GM21423 (cell line): ENCODE data around the gene SLC16A14.
"Not testable (repeated sequence)": the region's sequence is repeated elsewhere in the genome, so short reads cannot be mapped to it uniquely, and the experiment has no call there.

Experiments
- ATAC-seq: cut with Tn5 transposase; IDR thresholded peaks from one replicate; pipeline ENCODE4 v1.9.1; 2021; ENCODE audit warnings: mild to moderate bottlenecking, moderate library complexity; ENCODE audit not compliant: unreplicated experiment

SLC16A14 gene, protein sequence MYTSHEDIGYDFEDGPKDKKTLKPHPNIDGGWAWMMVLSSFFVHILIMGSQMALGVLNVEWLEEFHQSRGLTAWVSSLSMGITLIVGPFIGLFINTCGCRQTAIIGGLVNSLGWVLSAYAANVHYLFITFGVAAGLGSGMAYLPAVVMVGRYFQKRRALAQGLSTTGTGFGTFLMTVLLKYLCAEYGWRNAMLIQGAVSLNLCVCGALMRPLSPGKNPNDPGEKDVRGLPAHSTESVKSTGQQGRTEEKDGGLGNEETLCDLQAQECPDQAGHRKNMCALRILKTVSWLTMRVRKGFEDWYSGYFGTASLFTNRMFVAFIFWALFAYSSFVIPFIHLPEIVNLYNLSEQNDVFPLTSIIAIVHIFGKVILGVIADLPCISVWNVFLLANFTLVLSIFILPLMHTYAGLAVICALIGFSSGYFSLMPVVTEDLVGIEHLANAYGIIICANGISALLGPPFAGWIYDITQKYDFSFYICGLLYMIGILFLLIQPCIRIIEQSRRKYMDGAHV

DNA sequence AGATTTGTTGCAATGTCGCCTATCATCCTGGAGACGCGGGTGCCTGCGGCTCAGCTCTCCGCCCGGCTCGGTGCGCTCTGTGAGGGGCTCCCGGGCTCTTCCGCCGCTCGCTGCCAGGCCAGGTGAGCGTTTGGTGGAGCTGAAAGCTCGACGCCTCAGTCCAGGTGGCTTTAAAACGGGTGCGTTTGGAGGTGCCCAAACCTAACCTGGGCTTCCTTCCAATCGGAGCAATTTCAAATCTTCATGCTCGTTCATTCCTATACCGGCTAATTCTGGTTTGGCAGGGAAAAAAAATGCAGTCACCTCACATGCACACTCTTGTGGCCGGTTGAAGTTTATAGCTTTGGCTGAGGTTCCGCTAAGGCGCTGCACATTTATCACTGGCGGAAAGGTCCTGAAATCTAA lies at the start of gene SLC16A14:
Gene SLC16A14 (minus strand): TSS at position 274 of the 405 bp plus-strand sequence. CDS start 9,572 bp downstream, outside the sequence.
- no peak for ATAC-seq

DNA sequence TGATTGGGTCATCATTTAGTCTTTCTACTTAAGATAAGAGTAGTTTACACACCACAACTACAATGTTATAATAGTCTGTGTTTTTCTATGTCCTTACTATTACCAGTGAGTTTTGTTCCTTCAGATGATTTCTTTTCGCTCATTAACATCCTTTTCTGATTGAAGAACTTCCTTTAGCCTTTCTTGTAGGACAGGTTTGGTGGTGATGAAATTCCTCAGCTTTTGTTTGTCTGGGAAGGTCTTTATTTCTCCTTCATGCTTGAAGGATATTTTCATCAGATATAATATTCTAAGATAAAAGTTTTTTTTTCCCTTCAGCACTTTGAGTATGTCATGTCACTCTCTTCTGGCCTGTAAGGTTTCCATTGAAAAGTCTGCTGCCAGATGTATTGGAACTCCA lies 38.0 kb upstream of the SLC16A14 start:
- ATAC-seq: no peak

DNA sequence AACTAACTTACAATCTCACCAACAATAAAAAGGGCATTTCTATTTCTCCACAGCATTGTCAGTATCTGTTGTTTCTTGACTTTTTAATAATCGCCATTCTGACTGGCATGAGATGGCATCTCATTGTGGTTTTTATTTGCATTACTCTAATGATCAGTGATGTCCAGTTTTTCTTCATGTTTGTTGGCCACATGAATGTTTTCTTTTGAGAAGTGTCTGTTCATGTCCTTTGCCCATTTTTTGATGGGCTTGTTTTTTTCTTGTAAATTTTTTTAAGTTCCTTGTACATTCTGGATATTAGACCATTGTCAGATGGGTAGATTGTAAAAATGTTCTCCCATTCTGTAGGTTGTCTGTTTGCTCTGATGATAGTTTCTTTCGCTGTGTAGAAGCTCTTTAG lies 33.2 kb upstream of the SLC16A14 start:
- ATAC-seq: not testable (repeated sequence)

DNA sequence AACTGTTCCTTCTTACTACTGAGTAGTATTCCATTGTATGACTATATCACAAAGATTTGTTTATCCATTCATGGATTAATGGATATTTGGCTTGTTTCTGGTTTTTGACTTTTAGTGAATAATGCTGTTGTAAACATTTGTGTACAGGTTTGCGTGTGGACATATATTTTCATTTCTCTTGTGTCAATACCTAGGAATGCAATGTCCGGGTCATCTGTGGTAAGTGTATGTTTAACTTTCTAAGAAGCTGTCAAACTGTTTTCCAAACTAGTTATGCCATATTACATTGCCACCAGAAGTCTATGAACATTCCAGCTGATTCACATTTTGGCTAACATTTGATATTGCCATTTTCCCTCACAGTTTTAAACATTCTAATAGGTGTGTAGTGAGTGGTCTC lies 29.1 kb upstream of the SLC16A14 start:
- ATAC-seq: no peak

DNA sequence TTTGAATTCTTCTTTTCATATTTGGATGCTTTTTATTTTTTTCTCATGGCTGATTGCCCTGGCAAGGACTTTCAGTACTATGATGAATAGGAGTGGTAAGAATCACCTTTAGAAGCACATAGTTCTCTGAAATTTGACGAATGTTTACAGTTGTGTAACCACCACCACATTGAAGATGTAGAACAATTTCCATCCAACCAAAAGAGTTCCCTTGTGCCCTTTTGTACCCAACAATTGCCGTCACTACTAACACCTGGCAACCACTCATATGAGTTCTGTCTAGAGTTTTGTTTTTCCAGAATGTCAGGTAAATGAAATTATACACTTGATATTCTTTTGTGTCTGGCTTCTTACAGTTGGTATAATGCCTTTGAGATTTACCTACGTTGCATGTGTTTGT lies 28.7 kb upstream of the SLC16A14 start:
- ATAC-seq: no peak

DNA sequence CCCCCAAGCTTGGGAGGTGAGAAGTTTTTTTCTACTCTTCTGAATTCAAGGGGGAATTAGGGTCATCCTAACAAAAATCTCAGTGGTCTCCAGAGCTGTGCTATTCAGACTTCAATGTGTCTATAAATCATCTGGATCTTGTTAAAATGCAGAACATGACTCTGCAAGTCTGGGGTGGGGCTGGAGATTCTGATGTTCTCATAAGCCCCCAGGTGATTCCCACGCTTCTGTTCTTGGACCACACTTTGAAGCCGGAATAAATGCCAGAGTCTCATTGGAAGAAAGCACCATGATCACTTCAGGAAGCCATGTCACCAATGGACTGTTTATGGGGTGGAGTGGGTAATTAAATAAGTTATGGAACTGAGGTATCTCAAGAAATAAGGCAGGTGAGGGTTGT lies 22.2 kb upstream of the SLC16A14 start:
- ATAC-seq: no peak

DNA sequence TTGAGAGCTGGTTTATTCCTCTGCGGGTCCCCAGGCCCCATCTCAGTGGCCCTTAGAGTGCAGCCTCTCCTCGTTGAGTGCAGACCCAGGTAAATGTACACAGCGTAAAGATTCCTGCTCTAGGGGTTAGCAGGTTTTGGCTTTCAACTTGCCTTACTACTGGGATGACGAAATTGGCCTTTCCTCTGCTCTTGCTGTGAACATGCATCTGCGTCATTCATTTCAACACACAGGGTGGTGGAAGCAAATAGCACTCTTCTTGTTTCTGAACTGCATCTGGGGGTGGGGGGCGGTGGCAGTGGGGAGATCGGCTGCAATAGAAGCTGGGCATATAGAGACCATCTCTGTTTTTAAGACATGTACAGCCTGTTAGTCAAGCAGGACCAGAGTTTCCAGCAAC lies 16.5 kb upstream of the SLC16A14 start:
- no peak for ATAC-seq

DNA sequence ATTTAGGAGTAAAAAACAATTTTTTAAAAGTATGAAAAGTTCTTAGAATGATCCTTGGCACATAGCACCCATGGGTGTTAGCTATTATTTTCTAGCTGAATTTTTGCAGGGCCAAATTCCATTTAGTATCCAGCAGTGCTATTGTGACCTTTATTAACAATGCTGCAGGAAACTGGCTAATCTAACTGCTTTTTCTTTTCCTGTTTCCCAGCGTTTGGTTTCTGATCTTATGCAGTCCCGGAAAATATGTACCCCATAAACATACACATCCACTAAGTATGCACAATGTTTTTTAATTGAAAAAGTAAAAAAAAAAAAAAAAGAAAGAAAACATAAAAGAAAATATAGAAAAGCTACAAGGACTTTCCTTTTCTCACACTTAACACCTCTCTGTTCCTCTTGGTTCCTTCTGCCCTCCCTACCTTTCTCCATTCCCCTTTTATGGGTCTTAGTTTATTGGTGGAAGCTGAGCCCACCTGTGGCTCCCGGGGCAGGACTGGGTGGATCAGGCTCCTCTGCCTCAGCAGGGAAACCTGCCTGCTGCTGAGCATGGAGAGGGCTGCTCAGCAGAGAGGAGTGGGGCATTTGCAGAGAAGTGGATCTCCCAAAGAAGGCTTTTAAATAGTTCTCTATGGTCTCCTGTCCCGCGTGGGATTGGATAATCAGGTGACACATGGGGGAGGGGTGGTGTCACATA lies 9.3 kb upstream of the SLC16A14 start:
- no peak for ATAC-seq

DNA sequence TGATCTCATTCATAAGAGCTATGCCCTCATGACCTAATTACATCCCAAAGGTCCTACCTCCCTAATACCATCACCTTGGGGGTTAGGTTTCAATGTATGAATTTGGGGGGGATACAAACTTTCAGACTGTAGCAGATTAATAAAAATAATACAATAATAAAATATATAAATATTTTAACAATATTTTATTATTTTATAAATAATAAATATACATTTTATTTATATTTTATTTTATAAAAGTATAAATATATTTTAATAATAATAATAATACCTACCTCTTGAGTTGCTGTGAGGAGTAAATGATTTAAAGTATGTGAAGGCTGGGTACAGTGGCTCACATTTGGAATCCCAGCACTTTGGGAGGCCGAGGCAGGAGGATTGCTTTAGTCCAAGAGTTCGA lies 8.1 kb upstream of the SLC16A14 start:
- no peak for ATAC-seq

DNA sequence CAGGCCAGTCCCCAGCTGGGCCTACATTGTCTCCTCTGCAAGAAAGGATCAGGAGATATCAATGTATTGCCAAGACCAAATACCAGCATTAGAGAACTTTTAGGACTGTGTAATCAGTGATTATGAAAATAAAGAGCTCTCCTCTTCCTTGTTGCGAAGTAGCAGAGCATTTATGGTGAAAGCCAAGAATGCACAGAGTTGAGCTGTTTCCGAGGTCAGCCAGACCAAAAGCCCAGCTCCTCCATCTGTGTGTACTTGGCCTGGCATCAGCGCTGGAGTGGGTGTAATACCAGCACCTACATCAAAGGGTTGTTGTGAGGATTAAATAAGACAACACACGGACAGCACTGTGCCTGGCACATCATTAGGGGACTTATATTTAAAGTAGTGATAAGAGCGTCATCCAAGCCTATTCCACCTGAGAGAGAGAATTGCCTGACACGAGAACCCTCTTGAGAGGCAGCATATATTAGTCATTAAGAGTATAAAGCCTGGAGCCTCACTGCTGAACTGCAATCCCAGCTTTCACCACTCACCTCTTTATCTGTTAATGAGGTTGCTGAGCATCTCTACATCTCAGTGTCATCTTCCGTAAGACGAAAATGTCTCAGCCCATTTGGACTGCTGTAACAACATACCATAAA lies 7.4 kb upstream of the SLC16A14 start:
- ATAC-seq: no peak

DNA sequence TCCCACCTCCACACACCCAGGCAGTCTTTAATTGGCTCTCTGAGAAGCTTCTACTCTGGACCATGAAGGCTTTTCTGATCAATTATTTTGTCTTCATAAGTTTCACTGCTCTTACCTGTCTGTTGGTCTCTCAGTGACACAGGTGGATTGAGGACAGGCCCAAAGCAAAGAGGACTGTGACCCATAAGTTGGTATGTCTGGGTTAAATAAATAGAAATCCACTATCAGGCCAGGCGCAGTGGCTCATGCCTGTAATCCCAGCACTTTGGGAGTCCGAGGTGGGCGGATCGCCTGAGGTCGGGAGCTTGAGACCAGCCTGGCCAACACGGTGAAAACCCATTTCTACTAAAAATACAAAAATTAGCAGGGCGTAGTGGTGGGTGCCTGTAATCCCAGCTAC lies 2.7 kb upstream of the SLC16A14 start:
- no peak for ATAC-seq

DNA sequence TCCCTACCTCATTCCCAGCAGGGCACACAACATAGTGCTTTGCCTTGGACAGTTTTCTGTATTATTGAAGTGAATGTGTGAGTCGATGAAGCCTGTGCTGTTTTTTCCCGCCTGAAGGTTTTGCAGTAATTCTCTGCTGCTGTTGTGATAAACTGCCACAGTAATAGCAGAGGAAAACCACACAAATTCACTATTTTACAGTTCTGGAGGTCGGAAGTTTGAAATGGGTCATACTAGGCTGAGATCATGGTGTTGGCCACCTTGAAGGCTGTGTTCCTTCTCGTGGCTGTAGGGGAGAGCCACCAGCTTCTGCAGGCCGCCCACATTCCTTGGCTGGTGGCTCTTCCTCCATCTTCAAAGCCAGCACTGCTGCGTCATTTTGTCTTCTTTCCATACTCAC lies 678 bp upstream of the SLC16A14 start:
- no peak for ATAC-seq

DNA sequence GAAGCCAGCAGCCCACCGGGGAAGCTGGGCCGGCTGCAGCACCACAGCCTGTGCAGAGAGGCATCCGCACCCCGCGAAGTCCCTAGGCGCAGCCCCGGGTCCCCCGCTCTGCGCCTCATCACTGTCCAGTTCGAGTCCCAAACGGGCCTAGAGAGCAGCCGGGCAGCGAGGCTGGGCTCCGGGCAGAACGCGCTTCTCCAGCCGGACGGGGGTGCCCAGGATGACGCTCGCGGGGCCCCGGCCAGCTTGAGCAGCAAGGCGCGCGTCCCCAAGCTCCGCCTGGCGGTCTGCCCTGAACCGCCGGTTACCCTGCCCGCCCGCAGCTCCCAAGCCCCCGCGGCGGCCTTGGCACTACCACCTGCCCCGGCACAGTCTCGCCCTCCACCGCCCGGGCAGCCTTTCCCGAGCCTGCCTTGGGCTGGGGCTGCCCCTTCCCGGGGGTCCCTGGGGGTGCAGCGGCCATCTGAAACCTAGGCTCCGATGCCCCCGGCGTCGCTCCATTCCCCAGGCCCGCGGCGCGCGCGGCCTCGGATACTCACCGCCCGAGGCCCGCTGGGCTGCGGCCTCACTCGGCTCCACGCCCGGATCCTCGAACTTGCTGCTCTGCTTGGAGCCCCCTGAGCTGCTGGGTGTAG lies 591 bp downstream of the SLC16A14 start:
- no peak for ATAC-seq

DNA sequence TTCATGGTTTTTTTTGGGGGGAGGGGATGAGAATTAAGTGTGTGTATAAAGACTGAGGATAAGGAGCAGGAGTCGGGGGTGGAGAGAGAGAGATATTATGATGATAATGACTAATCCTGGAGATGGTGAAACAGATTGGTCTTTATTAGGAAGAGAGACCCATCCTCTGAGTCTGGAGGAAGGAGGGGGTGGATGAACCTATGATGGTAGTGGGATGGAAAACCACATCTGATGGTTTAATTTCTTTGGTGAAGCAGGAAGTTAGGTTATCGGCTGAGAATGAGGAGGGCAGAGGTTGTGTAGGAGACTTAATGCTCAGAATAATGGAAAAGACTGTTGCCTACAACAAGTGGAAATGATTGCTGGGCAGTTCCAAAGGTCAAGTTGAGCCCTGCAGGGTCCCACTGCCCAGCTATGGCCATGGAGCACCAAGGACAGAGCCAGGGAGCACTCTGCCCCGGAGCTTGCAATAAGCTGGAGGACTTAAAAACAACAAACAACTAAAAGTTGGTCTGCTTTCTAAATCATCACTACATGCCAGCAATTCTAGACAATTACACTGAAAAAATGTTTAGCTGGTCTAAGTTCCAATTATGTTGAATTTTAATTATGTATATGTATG lies 7.9 kb downstream of the SLC16A14 start:
- no peak for ATAC-seq

DNA sequence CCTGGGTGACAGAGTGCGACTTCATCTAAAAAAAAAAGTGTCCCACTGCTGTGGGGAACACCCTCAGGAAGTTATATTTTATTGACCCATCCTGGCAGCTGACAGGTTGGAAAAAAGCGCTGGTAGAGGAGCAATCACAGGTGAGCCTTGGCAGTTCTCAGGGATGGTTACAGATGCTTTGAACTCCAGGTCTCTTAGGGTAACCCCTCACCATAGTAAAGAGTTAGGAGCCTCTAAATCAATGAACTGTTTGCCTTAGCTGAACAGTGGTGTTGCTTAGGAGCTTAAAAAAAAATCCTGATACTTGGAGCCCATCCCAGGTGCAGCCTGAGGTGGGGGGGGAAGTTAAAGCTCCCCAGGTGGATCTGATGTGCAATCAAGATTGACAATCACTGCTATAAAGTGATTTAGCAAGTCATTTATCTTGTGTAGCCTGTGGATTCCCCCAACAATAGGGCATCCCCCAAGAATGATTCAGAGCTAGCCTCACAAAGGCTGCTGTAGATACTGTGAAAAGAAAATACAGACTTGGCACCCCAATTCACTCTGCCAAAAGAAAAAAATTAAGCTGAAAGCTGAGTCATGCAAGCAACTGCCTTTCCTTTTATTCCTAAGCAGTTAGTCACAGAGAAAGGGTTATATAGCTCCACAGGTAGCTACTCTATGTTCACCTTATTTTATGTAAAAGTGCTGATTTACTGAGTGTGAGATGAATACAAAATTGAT lies 14.8 kb downstream of the SLC16A14 start:
- no peak for ATAC-seq

DNA sequence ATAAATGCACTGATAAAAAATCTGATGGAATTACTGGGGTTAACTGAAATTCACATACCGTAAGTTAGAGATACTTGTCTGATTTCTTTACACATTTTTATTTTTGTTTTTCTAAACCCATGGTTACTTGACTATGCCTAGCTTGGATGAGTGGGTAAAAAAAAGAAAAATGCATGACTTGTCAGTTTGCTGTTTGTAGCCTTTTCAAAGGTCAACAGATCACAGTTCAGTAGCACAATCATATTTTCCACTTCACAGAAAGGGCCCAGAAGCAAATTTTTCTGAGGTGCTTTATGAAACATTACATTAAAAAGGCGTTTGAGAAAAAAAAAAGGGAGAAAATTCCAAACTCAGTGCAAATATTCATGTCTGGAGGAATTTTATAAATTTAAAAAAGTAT lies 16.4 kb downstream of the SLC16A14 start:
- ATAC-seq: no peak

DNA sequence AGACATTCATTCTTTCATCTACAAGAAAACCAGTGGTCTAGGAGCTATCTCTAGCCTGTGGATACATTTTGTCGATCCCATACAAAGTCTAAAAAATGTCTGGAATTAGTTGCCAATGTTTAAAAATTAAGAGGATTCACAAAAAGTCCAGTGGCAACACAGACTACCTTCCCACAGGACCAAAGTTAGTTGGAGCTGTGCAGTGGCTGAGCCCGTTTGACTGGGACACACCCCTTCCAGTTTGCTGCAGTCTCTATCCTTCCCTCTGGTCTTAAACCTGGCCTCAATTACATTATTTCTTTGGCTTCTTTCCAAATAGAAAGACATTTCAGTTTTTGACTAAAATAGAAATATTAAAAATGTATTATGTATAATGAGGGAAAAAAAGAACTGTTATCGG lies 18.6 kb downstream of the SLC16A14 start:
- ATAC-seq: no peak

DNA sequence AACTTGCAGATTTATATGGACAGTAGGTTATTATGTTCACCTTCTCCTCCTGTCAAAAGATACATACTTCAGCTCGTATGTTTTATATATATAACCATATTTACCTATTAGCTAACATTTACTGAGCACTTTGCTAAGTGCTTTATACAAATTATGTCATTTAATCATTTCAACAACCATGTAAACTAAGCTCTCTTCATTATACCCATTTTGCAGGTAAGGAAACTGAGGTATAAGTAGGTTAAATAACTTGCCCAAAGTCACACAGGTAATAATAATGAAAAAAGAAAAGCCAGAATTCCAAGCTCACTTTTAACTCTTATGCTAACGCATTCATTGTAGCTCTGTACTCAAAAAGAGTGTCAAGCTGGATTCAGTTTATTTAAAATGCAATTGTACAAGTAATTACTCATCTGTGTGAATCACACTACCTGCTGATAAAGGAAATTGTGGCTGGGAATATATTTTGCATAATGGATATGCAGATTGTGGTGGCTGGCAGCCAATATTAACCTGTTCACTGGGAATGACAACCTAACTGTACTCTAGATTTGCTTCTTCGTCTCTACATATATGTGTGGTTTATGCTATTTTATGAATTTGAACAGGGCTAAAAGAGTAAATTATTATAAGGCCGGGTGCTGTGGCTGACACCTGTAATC lies 20.6 kb downstream of the SLC16A14 start:
- ATAC-seq: no peak

DNA sequence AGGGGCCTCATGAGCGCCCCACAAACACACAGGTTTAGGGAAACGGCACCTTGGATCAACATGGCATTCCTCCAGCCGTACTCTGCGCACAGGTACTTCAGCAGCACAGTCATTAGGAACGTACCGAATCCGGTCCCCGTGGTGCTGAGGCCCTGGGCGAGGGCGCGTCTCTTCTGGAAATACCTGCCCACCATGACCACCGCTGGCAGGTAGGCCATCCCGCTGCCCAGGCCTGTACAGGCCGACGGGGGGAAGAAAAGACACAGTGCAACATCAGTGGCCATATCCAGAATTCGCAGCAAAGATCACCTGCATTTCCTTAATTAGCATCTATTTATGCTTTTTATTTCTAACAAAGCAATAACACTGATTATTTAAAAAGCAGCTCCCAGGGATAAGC lies 22.2 kb downstream of the SLC16A14 start:
- no peak for ATAC-seq

DNA sequence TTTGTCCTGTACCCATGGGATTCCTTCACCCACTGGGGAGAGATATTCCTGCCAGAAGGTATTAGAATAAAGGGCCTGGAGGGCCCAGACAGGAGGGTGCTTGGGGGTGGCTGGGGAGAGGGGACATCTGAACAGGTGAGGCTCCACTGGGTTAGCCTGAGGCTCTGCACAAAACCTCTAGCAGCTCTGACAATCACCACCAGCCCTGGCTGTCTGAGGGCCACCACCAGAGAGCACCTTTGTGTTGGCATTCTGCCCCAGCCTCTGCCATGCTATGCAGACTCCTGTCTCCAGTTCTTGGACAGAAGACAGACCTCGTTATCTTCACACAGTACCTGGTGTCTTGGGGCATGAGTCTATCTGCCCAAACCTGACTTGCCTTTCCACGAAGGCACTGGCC lies 25.3 kb downstream of the SLC16A14 start:
- ATAC-seq: no peak
